Activated T-cell treated with anti-CD3 and anti-CD28 coated beads for 4 hours (primary cell): Measurements from ENCODE around the gene IPO11.

Source experiments
- DNase-seq: peaks from one replicate; pipeline ENCODE4 v3.0.0-alpha.2; 2020

The IPO11 gene

DNA sequence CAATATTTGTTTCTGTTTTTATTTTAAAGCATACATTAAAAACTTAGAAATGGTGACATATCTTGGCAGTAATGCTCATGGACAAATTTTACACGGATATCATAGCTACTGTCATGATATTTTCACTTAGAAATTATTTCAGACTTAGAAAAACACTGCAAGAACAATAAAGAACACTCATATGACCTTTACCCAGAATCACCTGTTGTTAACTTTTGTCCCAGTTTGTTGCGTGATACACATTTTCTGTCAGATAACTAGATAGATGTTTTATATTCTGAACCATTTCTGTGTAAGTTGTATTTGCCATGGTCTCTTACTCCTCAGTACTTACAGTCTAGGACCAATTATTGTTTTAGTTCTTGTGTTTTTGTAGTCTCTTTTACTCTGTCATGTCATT is 162.5 kb downstream of the IPO11 start:
- no peak for DNase-seq

- no peak for DNase-seq
Measured at GRCh38 chr5:62575489-62575888, 162.9 kb downstream of the IPO11 start.

DNA sequence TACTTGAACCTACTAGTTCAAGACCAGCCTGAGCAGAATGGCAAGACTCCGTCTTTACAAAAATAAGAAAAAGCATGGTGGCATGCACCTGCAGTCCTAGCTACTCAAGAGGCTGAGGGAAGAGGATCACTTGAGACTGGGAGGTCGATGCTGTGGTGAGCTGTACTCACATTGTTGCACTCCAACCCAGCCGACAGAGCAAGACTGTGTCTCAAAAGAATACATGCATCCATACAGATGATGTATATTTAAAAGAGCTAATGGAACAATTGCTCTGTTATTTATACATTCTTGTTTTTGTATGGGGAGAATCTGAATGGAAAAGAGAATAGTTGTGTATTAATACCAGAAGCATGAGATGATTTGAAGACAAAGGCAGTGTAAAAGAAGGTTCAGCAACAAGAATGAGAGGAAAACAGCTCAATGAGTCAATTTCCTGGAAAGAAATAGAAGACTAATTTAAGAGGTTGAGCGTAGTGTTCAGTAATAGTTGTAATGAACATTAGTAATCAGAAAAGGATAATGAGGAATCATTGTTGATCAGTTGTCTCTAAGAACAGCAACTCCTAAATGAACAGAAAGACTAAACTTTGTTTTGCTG is 164.1 kb downstream of the IPO11 start:
- DNase-seq, result no peak

DNA sequence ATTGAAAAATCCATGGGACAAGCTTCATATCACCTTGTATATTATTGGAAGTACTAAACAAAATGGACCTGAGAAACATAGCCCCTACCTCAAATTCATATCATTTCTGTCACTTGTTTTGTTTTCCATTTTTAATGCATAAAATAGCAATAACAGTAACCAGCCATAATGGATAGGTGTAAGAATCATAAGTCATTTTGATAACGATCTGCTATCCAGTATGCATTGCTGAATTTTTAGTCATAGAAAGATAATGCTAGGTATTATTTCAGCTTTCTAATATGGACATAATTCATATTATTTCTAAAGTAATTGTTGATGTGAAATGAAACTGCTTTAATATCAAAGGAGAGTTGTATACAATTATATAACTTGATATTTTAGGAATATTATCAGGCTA is 164.9 kb downstream of the IPO11 start:
- DNase-seq, result no peak

DNA sequence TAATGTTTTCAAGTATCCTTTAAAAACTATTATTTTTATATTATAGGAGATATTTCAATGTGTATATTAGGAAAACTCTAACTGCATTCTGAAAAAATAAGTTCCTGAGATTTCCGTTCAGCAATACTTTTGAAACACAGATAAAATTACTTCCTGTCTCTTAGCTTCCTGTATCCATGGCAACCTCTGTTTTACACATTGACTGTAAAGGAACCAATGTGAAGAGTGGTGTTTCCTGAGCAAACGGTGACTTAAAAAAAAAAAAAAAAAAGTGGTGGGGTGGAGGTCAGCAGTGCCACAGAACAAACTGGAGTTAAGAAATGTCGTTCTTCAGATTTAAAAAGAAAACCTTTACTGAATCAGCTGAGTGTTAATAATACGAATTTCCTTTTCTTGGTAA is 166.0 kb downstream of the IPO11 start, which contains the start of gene LRRC70:
Gene LRRC70 (plus strand): TSS at position 280 of the 400 bp plus-strand sequence. CDS start 620 bp downstream, outside the sequence.
- no peak for DNase-seq

DNA sequence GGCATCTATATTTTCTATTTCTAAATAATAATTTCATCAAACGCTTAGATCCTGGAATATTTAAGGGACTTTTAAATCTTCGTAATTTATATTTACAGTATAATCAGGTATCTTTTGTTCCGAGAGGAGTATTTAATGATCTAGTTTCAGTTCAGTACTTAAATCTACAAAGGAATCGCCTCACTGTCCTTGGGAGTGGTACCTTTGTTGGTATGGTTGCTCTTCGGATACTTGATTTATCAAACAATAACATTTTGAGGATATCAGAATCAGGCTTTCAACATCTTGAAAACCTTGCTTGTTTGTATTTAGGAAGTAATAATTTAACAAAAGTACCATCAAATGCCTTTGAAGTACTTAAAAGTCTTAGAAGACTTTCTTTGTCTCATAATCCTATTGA is 167.2 kb downstream of the IPO11 start:
- no peak for DNase-seq

DNA sequence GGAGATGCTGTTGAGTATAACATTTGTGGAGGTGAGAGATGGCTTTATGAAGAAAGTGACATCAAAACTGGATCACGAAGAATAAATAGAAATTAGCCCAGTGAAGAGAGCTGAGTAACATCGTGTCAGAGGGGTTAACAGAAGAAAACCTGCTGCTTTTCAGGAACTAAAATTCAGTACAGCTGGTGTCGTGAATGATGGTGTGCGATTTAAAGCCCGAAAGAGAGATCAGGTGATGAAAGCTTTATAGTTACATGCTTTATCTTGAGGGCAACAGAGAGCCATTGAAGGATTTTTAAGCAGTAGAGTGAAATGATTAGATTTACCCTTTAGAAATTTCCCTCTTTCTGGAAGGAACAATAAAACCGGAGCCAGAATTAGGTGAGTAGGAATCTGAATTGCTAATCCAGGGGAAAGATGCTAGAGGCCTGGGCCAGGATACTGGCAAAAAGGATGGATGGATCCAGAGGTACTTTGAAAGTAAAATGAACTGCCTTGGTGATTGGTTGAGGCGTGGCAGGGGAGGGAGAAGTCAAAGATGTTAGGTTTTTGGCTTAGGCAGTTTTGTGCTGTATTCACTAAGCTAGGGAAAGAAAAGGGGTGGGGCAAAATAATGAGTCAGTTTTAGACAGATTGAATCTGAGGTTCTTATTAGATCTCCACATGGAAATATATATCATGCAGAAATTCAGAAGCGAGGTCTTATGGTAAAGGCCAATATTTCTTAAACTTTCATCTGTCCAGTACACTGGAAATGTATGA is 169.5 kb downstream of the IPO11 start:
- no peak for DNase-seq

DNA sequence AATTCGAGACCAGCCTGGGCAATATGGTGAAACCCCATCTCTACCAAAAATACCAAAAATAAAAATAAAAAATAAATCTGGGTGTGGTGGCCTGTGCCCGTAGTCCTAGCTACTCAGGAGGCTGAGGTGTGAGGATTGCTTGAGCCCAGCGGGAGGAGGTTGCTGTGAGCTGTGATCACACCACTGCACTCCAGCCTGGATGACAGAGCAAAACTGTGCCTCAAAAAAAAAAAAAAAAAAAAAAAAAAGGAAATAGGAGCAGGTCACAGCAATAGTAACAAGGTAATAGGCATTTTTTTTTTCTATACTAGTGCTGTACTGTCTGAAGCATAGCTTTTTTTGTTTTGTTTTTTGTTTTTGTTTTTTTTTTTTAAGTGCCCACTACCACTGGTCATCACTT is 171.8 kb downstream of the IPO11 start:
- DNase-seq, result no peak

- DNase-seq, result no peak
Measured at GRCh38 chr5:62585306-62585705, 172.7 kb downstream of the IPO11 start.

DNA sequence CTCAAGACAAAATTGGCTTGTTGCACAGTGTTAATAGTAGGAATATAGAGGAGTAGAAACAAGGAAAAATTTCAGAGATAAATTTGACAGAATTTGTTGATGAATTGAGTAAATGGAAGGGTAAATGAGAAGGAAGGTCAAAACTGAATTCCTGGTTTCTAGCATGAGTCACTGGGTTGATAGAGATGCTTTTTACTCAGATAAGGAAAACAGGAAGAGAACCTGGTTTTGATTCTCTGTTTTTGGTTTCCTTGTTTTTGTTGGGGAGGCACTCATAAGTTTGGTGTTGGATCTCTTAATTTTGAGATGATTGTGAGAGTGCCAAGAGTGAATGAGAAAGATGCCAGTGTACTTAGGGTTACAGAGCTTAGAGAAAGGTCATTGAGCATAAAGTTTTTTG is 173.2 kb downstream of the IPO11 start:
- DNase-seq, result no peak

- DNase-seq, result no peak
Measured at GRCh38 chr5:62587737-62588136, 175.2 kb downstream of the IPO11 start.

- no peak for DNase-seq
Measured at GRCh38 chr5:62588668-62589067, 176.1 kb downstream of the IPO11 start.

GRCh38 chr5:62589504-62589903 is 176.9 kb downstream of the IPO11 start:
- no peak for DNase-seq

DNA sequence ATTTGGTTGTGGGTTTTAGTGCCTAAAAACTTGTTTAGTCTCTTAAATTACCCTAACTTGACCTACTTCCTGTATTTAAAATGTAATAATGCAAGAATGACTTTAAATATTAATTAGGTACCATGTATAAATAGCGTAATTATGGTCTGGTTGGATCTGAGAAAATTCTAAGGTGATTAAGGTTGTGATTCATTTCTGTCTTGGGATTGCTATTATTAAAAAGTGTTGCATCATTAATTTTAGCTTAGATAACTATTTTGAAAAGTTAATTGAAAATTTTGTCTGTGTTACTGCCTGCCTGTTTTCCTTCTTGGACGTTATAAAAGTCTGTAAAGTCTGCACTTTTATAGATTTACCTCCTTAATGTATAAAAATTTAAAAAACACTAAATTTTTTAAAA is 177.8 kb downstream of the IPO11 start:
- no peak for DNase-seq

DNA sequence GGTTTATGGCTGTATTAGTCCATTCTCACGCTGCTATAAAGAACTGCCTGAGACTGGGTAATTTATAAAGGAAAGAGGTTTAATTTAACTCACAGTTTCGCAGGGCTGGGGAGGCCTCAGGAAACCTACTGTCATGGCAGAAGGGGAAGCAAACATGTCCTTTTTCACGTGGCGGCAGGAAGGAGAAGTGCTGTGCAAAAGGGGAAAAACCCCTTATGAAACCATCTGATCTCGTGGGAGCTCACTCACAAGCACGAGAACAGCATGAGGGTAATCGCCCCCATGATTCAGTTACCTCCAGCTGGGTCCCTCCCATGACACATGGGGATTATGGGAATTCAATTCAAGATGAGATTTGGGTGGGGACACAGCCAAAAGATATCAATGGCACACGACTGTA is 180.0 kb downstream of the IPO11 start:
- no peak for DNase-seq

GRCh38 chr5:62593331-62593730 is 180.8 kb downstream of the IPO11 start:
- no peak for DNase-seq

GRCh38 chr5:62594364-62594984 is 181.9 kb downstream of the IPO11 start:
- no peak for DNase-seq

GRCh38 chr5:62596096-62596495 is 183.5 kb downstream of the IPO11 start:
- DNase-seq, result no peak

- DNase-seq, result no peak
Measured at GRCh38 chr5:62596691-62597090, 184.1 kb downstream of the IPO11 start.

DNA sequence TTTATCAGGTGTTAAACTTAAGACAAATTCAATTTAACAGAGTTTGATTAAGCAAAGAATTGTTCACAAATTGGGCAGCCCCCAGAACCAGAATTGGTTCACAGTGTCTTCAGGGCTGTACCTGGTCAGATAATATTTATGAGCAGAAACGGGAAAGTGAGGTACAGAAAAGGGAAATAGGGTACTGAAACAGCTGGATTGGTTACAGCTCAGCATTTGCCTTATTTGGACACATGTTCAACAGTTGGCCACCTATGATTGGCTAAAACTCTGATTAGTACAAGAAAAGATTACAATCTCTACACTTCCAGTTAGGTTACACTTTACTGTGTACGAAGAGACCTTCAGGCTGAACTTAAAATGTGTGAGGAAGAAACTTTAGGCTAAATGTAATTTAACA is 184.8 kb downstream of the IPO11 start:
- no peak for DNase-seq

- DNase-seq, result no peak
Measured at GRCh38 chr5:62600560-62601252, 188.1 kb downstream of the IPO11 start.

- no peak for DNase-seq
Measured at GRCh38 chr5:62603934-62604333, 191.4 kb downstream of the IPO11 start.

GRCh38 chr5:62605638-62606037 is 193.1 kb downstream of the IPO11 start:
- DNase-seq, result no peak

DNA sequence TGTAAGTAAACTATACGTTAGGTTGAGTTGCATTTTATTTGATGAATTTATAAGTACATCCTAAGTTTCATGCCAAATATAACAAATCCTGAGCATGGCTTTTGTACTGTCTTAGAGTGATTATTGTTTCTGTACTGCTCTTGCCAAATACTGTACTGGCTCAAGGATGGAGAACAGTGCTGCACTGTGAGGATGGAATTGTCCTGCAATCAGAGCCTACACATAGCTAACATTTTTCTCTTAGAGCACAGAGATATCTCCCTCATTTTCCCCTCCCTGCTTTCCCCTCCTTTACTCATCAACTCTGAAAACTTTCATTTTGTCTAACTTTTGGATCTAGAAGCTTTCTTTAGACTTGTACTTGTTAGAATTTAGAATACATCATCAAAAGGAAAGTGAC is 194.3 kb downstream of the IPO11 start:
- no peak for DNase-seq
